HTR-8/SVneo (cell line): ENCODE measurements around the gene MED27.

Experiments
- DNase-seq: peaks from one replicate; pipeline ENCODE4 v3.0.0; 2011; ENCODE audit warnings: low spot score, mixed read lengths; ENCODE audit not compliant: insufficient read length
- FAIRE-seq: peaks from 2 replicates; lab custom pipeline; 2011; peaks lifted over from hg19 to GRCh38; lab: Jason Lieb, UNC

The MED27 gene

GRCh38 chr9:131831380-131832165 is 248.1 kb downstream of the MED27 start:
- DNase-seq, result no peak
- FAIRE-seq, result no peak

- DNase-seq, result no peak
- no peak for FAIRE-seq
Observed at GRCh38 chr9:131827821-131828369, 251.8 kb downstream of the MED27 start.

GRCh38 chr9:131826966-131827525 is 252.6 kb downstream of the MED27 start:
- DNase-seq, result no peak

GRCh38 chr9:131826053-131826452 is 253.6 kb downstream of the MED27 start:
- FAIRE-seq, result no peak

More at GRCh38 chr9:131826966-131827525, 252.6 kb downstream of the MED27 start:
- no peak for FAIRE-seq

GRCh38 chr9:131824953-131825495 is 254.6 kb downstream of the MED27 start:
- no peak for FAIRE-seq
- no peak for DNase-seq

More at GRCh38 chr9:131826053-131826452, 253.6 kb downstream of the MED27 start:
- DNase-seq, result no peak

- DNase-seq (no peak), FAIRE-seq (no peak)
Observed at GRCh38 chr9:131824155-131824594, 255.5 kb downstream of the MED27 start.

GRCh38 chr9:131823701-131824146 is 255.9 kb downstream of the MED27 start:
- FAIRE-seq (no peak), DNase-seq (no peak)

GRCh38 chr9:131818089-131818488 is 261.6 kb downstream of the MED27 start:
- DNase-seq (no peak), FAIRE-seq (no peak)

GRCh38 chr9:131817627-131818026 is 262.0 kb downstream of the MED27 start:
- FAIRE-seq, result no peak
- DNase-seq, result no peak

GRCh38 chr9:131817073-131817472 is 262.6 kb downstream of the MED27 start:
- no peak for FAIRE-seq

GRCh38 chr9:131815970-131816873 is 263.4 kb downstream of the MED27 start:
- DNase-seq, result no peak
- no peak for FAIRE-seq

More at GRCh38 chr9:131817073-131817472, 262.6 kb downstream of the MED27 start:
- no peak for DNase-seq

- no peak for DNase-seq
- FAIRE-seq, result no peak
Observed at GRCh38 chr9:131814707-131815106, 265.0 kb downstream of the MED27 start.

GRCh38 chr9:131813116-131813515 is 266.6 kb downstream of the MED27 start:
- FAIRE-seq (no peak), DNase-seq (no peak)

GRCh38 chr9:131812116-131812790 is 267.4 kb downstream of the MED27 start:
- DNase-seq, result no peak
- no peak for FAIRE-seq

GRCh38 chr9:131811405-131811804 is 268.3 kb downstream of the MED27 start:
- no peak for FAIRE-seq
- no peak for DNase-seq

- no peak for FAIRE-seq
- DNase-seq, result no peak
Observed at GRCh38 chr9:131810351-131811170, 269.1 kb downstream of the MED27 start.
